NCI-H748 (cell line): ENCODE data around the gene FAIM.
"Not testable (repeated sequence)": the region's sequence is repeated elsewhere in the genome, so short reads cannot be mapped to it uniquely, and the experiment has no call there.

Experiments
- DNase-seq: peaks from one replicate; lab custom pipeline; 2025; ENCODE audit not compliant: unreplicated experiment; lab: John Stamatoyannopoulos, UW

Gene FAIM

DNA sequence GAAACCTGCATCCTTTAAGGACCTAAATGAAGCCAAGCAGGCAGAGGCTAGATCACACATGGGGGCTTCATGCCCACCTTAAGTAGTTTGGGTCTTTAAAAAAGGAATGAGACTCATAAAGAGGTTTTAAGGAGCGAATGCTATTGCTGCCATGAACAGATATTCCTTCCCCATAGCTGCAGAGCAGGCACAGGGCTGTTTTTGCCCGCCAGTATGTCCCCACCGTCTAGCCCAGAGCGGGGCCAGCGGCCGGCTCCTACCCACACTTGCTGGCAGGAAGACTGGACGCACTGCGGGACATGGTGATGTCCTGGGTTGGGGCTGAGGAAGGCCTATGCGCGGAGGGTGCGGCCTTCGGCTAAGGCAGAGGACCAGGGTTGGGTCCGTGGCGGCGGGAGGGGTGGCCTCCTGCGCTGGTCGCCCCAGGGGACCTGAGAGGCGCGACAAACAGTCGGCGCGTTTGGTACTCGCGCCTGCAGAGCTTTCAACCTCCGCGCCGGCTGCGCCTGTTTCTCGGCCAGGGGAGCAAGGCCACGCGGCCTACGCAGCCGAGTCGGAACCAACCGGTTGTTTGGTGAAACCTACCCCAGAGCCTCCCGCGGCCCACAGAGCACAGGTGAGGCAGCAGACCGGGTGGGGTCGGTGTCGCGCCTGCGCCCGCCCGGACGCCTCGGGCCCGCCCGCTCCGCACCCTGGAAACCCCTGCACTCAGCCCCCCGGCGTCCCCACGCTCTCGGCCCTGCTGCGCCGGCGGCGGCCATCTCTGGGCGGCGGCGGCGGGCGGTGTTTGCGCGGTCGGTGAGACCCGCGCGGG lies at the start of gene FAIM:
Gene FAIM, plus strand, starts transcription at position 450 of the 814 bp plus-strand sequence. CDS start 10,956 bp downstream, outside the sequence.
- DNase-seq: peak; percentile 69

GRCh38 chr3:138559134-138559533 lies 49.4 kb upstream of the FAIM start:
- no peak for DNase-seq

GRCh38 chr3:138560501-138560900 lies 48.1 kb upstream of the FAIM start:
- DNase-seq: no peak

DNA sequence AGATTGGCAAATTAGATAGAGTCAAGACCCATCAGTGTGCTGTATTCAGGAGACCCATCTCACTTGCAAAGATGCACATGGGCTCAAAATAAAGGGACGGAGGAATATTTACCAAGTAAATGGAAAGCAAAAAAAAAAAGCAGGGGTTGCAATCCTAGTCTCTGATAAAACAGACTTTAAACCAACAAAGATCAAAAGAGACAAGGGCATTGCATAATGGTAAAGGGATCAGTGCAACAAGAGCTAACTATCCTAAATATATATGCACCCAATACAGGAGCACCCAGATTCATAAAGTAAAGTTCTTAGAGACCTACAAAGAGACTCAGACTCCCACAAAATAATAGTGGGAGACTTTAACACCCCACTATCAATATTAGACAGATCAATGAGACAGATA lies 45.7 kb upstream of the FAIM start:
- DNase-seq: not testable (repeated sequence)

DNA sequence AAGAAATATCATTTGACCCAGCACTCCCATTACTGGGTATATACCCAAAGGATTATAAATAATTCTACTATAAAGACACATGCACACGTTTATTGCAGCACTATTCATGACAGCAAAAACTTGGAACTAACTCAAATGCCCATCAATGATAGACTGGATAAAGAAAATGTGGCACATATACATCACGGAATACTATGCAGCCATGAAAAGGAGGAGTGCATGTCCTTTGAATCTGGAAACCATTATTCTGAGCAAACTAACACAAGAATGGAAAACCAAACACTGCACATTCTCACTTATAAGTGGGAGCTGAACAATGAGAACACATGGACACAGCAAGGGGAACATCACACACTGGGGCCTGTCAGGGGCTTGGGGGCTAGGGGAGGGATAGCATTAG lies 42.3 kb upstream of the FAIM start:
- not testable (repeated sequence) for DNase-seq

GRCh38 chr3:138567403-138567802 lies 41.2 kb upstream of the FAIM start:
- no peak for DNase-seq

- no peak for DNase-seq
Measured at GRCh38 chr3:138569090-138569489, 39.5 kb upstream of the FAIM start.

DNA sequence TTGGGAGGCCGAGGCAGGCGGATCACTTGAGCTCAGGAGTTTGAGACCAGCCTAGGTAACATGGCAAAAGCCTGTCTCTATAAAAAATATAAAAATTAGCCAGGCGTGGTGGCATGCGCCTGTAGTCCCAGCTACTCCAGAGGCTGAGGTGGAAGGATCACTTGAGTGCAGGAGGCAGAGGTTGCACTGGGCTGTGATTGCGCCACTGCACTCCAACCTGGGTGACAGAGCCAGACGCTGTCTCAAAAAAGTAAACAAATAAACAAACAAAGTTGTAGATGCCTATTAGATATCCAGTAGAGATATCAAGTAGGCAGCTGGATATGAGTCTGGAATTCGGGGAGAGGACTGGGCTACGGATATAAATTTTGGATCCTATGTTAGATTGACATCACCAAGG lies 38.9 kb upstream of the FAIM start:
- DNase-seq: not testable (repeated sequence)

DNA sequence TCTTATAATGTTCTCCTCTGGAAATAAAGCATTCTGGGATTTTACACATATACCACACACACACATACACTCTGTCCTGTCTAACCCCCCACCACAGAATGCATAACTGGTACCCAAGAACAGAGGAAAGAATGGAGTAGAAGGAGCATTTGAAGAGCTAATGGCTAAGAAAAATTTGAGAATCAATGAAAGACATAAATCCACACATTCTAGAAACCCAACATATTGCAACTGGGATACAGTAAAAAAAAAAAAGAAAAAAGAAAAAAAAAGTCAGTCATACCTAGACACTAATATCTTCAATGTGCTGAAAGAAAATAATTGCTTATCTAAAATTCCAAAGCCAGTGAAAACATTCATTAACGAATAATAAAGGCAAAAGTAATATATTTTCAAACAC lies 35.4 kb upstream of the FAIM start:
- no peak for DNase-seq

- no peak for DNase-seq
Measured at GRCh38 chr3:138578141-138578540, 30.4 kb upstream of the FAIM start.

DNA sequence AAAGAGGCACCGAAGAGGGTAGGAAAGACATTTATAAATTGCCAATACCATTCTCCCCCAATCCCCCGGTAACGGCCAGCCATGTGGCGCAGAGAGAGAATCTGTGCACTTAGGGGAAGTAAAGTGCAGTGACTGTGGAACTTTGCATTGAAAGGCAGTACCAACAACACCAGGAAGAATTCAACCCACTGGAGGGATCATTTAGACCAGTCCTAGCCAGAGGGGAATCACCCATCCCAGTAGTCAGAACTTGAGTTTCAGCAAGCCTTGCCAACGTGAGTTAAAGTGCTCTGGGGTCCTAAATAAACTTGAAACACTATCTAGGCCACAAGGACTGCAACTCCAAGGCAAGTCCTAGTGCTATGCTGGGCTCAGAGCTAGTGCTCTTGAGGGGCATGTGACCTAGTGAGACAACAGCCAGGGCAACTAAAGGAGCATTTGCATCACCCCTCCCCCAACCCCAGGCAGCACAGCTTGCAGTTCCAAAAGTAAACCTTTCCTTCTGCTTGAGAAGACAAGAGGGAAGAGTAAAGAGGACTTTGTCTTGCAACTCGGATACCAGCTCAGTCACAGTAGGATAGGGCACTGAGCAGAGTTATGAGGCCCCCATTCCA lies 29.5 kb upstream of the FAIM start:
- no peak for DNase-seq

DNA sequence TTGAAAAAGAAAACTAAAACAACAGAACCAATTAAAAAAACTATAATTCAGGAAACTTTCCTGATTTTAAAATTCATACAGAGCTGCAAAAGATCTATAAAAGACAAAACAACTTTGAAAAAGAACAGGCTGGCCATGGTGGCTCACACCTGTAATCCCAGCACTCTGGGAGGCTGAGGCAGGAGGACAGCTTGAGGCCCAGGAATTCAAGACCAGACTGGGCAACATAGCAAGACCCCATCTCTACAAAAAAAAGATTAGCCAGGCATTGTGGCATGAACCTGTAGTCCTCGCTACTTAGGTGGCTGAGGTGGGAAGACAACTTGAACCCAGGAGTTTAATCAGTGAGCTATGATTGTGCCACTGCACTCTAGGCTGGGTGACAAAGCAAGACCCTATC lies 21.2 kb upstream of the FAIM start:
- DNase-seq: no peak

- DNase-seq: no peak
Measured at GRCh38 chr3:138588445-138588844, 20.1 kb upstream of the FAIM start.

- no peak for DNase-seq
Measured at GRCh38 chr3:138591392-138591791, 17.2 kb upstream of the FAIM start.

DNA sequence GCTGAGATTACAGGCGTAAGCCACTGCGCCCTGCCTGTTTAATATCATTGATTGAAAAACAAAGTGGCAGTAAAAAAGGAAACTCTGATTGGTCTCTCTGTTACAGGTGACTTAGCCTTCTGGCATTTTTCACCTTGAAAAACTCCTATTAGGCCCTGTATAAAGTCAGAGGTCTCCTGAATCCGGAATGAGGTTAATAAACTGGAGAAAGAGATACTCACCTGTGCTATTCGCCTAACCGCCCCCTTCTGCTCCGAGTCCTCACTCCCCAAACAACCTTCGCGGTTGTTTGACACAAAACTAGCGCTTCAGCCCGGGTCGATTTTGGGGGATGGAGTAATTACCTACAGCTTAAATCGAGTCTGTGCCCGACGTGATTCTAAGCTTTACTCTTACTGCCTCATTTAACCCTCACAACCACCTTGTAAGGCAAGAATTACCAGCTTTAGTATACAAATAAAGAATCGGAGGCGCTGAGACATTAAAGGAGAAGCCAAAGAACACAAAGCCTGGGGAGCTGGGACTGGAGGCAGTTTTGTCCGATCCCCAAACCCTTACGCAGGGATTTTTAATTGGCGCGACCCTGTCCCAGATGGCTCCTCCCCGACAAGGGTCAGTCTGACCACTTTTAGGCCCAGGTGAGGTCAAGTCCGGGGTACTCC lies 15.0 kb upstream of the FAIM start:
- no peak for DNase-seq

DNA sequence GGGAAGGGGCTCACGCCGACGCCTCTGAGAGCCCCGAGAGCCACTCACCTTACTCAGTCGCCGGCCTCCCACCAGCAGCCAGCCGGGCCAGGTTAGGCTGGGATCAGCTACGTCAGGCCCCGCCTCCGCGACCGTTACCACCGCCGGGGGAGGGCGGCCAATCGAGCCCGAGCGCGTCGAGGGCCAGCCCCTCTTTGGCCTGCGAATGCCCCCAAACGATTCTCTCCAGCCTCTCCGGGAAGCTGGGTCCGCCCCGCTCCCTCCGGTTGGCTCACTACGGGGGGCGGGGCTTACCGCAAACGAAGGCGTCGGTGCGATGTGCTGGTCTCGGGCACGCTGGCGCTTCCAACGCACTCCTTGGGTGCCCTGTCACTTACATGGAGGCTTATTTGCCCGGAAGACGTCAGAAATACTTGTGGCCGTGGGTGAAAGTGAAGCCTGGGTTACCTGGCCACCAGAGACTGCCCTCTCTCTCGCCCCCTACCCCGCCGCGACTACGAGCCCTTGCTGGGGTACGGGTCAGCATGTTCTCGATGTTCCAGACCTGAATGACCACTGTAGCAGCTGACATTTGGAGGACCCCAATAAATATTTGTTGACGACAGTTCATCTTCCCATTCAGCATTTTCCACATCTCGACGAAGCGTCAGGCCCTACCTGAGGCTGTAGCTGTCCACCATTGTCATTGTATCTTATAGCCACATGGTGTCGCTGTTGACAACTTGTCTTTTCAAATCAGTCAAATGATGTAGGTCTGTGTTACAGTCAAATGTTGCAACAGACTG lies 14.2 kb upstream of the FAIM start, which contains the start of gene CEP70:
Gene CEP70, minus strand, starts transcription at position 111 of the 785 bp plus-strand sequence. CDS start 21,333 bp downstream, outside the sequence.
- DNase-seq: no peak

DNA sequence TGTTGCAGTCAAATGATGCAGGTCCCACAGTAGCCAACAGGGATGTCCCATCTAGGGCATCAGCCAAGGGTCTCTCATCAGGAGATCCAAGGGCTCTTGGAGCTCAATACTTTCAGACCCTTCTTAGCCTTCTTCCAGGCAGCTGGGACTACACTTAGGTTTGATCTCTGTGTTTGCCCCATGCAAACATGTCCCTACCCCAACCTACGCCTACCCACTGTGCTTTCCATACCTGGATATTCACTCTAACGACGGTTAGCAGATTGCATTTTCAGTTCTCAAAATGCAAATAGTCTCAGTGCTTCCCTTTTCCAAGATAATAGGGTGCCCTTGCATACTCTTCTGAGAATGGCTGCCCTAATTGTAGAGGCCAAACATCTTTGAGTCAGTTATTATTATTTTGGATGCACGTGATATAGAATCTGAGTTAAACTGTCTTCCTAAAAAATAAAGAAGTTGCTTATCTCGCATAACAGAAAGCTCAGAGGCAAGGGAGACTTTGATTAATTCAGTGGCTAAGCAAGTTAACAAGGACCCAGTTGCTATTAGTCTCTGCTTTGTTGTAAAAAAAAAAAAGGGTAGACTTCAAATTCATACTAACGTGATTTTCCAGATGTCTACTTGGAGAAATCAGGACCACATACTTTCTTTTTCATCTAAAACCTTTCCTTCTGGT lies 13.5 kb upstream of the FAIM start:
- DNase-seq: no peak

GRCh38 chr3:138597186-138597976 lies 11.2 kb upstream of the FAIM start:
- not testable (repeated sequence) for DNase-seq

GRCh38 chr3:138598534-138598933 lies 10.0 kb upstream of the FAIM start:
- DNase-seq: no peak
